ENCODE data around the gene KIF6.

Gene KIF6

GRCh38 chr6:39451831-39452230, 273.4 kb downstream of the KIF6 start:
- H2AFZ ChIP-seq (ENCODE audit: low read depth, low read length), result no peak overlapping the region
- no peak overlapping the region for H3K4me2 ChIP-seq (ENCODE audit: insufficient read depth, low read length)
- no peaks in the 10 kb centered on the region for H3K4me1 ChIP-seq (ENCODE audit: insufficient read depth, low read length)
- H3K9ac ChIP-seq (ENCODE audit: low read depth, low read length), result no peak overlapping the region
- no peak overlapping the region for H3K4me3 ChIP-seq (ENCODE audit: low read depth in 1 of 2, low read length in 2 of 2)
- H3K27ac ChIP-seq (ENCODE audit: low read length), result no peak overlapping the region
- ATAC-seq (ENCODE audit: insufficient read depth, low read depth), result no peak
- no peak for TF ChIP-seq EZH2 (IDR thresholded peaks at IDR 0.05; ENCODE audit: borderline replicate concordance, low read depth, low read length, severe bottlenecking)
- TF ChIP-seq, protein P1, sequence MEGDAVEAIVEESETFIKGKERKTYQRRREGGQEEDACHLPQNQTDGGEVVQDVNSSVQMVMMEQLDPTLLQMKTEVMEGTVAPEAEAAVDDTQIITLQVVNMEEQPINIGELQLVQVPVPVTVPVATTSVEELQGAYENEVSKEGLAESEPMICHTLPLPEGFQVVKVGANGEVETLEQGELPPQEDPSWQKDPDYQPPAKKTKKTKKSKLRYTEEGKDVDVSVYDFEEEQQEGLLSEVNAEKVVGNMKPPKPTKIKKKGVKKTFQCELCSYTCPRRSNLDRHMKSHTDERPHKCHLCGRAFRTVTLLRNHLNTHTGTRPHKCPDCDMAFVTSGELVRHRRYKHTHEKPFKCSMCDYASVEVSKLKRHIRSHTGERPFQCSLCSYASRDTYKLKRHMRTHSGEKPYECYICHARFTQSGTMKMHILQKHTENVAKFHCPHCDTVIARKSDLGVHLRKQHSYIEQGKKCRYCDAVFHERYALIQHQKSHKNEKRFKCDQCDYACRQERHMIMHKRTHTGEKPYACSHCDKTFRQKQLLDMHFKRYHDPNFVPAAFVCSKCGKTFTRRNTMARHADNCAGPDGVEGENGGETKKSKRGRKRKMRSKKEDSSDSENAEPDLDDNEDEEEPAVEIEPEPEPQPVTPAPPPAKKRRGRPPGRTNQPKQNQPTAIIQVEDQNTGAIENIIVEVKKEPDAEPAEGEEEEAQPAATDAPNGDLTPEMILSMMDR (IDR thresholded peaks at IDR 0.05; ENCODE audit: borderline replicate concordance, extremely low read depth, low read length, poor library complexity, severe bottlenecking), result peak; percentile 53
- peak; percentile 11 for DNase-seq
- no peaks in the 10 kb centered on the region for H3K79me2 ChIP-seq (ENCODE audit: insufficient read depth, low read length)
- no peaks in the 10 kb centered on the region for H4K20me1 ChIP-seq (ENCODE audit: insufficient read depth, low read length)
- no peaks in the 10 kb centered on the region for H3K9me3 ChIP-seq (ENCODE audit: insufficient read depth, low read length, severe bottlenecking)
- no peaks in the 10 kb centered on the region for H3K27me3 ChIP-seq (ENCODE audit: insufficient read depth, low read length, poor library complexity)
- no peaks in the 10 kb centered on the region for H3K36me3 ChIP-seq (ENCODE audit: insufficient read depth, low read length)

DNA sequence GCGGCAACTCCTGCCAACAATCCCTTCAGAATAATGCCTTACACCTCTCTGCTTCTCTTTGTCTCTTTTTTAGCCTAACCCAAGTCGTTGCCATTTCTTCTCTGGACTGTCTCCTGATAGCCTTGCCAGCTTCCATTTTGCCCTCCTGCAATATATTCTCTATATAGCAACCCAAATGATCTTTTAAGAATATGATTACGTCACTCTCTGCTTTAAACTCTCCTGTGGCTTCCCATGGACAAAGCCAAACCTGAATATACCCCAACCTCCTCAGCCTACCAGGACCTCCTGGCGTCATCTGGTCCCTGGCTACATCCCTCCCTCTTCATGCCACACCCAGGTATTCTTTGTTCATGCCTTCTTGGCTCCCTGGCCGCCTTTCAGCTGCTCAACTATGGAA, 276.2 kb downstream of the KIF6 start:
- Histone ChIP-seq H3K27me3 (ENCODE audit: insufficient read depth, low read length, poor library complexity) (peaks cover 6% of the 10 kb centered on the region), H2AFZ (ENCODE audit: low read depth, low read length) (no peak overlapping the region), H3K79me2 (ENCODE audit: insufficient read depth, low read length) (no peaks in the 10 kb centered on the region), H3K4me2 (ENCODE audit: insufficient read depth, low read length) (no peak overlapping the region), H4K20me1 (ENCODE audit: insufficient read depth, low read length) (no peaks in the 10 kb centered on the region), H3K4me1 (ENCODE audit: insufficient read depth, low read length) (no peaks in the 10 kb centered on the region), H3K9me3 (ENCODE audit: insufficient read depth, low read length, severe bottlenecking) (no peaks in the 10 kb centered on the region), H3K9ac (ENCODE audit: low read depth, low read length) (no peak overlapping the region), H3K36me3 (ENCODE audit: insufficient read depth, low read length) (no peaks in the 10 kb centered on the region), H3K4me3 (ENCODE audit: low read depth in 1 of 2, low read length in 2 of 2) (no peak overlapping the region), H3K27ac (ENCODE audit: low read length) (no peak overlapping the region)
- ATAC-seq (ENCODE audit: insufficient read depth, low read depth) (no peak), DNase-seq (no peak)
- TF ChIP-seq, protein P1 (IDR thresholded peaks at IDR 0.05; ENCODE audit: borderline replicate concordance, extremely low read depth, low read length, poor library complexity, severe bottlenecking), result no peak
- no peak for TF ChIP-seq EZH2 (IDR thresholded peaks at IDR 0.05; ENCODE audit: borderline replicate concordance, low read depth, low read length, severe bottlenecking)

DNA sequence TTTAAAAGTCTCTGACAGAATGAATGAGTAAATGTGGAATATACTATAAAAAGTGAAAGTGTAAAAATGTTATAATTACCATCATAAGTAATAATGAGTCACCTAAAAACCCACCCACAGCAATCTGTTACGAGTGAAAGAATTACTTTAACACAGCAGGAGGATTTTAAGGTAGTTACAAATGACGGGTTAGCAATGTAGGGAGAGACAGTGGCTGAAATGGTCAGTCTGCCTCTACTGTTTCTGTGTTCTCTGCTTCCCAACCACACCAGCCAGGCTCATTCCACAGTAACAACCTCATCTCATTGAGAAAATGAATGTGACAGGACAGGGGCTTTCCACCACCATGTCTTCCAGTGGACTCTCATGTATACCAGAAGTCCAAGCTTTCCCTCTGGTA, 278.3 kb downstream of the KIF6 start:
- H3K79me2 ChIP-seq (ENCODE audit: insufficient read depth, low read length), result no peaks in the 10 kb centered on the region
- H4K20me1 ChIP-seq (ENCODE audit: insufficient read depth, low read length), result no peaks in the 10 kb centered on the region
- no peaks in the 10 kb centered on the region for H3K4me1 ChIP-seq (ENCODE audit: insufficient read depth, low read length)
- peaks cover 6% of the 10 kb centered on the region for H3K27me3 ChIP-seq (ENCODE audit: insufficient read depth, low read length, poor library complexity)
- no peak for TF ChIP-seq EZH2 (IDR thresholded peaks at IDR 0.05; ENCODE audit: borderline replicate concordance, low read depth, low read length, severe bottlenecking)
- TF ChIP-seq, protein P1 (IDR thresholded peaks at IDR 0.05; ENCODE audit: borderline replicate concordance, extremely low read depth, low read length, poor library complexity, severe bottlenecking), result no peak
- no peak overlapping the region for H3K9ac ChIP-seq (ENCODE audit: low read depth, low read length)
- H3K4me3 ChIP-seq (ENCODE audit: low read depth in 1 of 2, low read length in 2 of 2), result no peak overlapping the region
- H3K4me2 ChIP-seq (ENCODE audit: insufficient read depth, low read length), result no peak overlapping the region
- H3K9me3 ChIP-seq (ENCODE audit: insufficient read depth, low read length, severe bottlenecking), result no peaks in the 10 kb centered on the region
- no peak overlapping the region for H3K27ac ChIP-seq (ENCODE audit: low read length)
- H2AFZ ChIP-seq (ENCODE audit: low read depth, low read length), result no peak overlapping the region
- no peaks in the 10 kb centered on the region for H3K36me3 ChIP-seq (ENCODE audit: insufficient read depth, low read length)
- DNase-seq (no peak), ATAC-seq (ENCODE audit: insufficient read depth, low read depth) (no peak)

- DNase-seq, result no peak
- Histone ChIP-seq H3K9me3 (ENCODE audit: insufficient read depth, low read length, severe bottlenecking) (no peaks in the 10 kb centered on the region), H3K4me1 (ENCODE audit: insufficient read depth, low read length) (no peaks in the 10 kb centered on the region), H3K27ac (ENCODE audit: low read length) (no peak overlapping the region), H2AFZ (ENCODE audit: low read depth, low read length) (no peak overlapping the region), H3K4me2 (ENCODE audit: insufficient read depth, low read length) (no peak overlapping the region), H3K27me3 (ENCODE audit: insufficient read depth, low read length, poor library complexity) (peaks cover 6% of the 10 kb centered on the region), H4K20me1 (ENCODE audit: insufficient read depth, low read length) (no peaks in the 10 kb centered on the region), H3K9ac (ENCODE audit: low read depth, low read length) (no peak overlapping the region), H3K79me2 (ENCODE audit: insufficient read depth, low read length) (no peaks in the 10 kb centered on the region), H3K36me3 (ENCODE audit: insufficient read depth, low read length) (no peaks in the 10 kb centered on the region), H3K4me3 (ENCODE audit: low read depth in 1 of 2, low read length in 2 of 2) (no peak overlapping the region)
- TF ChIP-seq, protein P1 (IDR thresholded peaks at IDR 0.05; ENCODE audit: borderline replicate concordance, extremely low read depth, low read length, poor library complexity, severe bottlenecking), result no peak
- TF ChIP-seq EZH2 (IDR thresholded peaks at IDR 0.05; ENCODE audit: borderline replicate concordance, low read depth, low read length, severe bottlenecking), result no peak
- ATAC-seq (ENCODE audit: insufficient read depth, low read depth), result no peak
Measured at GRCh38 chr6:39445667-39446066, 279.5 kb downstream of the KIF6 start.
